Muscle of leg (tissue), 11 donors: Measurements from ENCODE around the gene CD300H. TPM values are rescaled to one million over a fixed set of nuclear protein-coding genes. Genes with fewer than 3 reads are reported as not detected.
A peak's percentile ranks its signal among the peaks of the same experiment; 100 is the strongest.

ENCODE experiments used
- DNase-seq: peaks from one replicate; pipeline ENCODE4 v3.0.0; 2013
- H3K27ac ChIP-seq: one replicate; pipeline ENCODE4 v1.5.1; 2013; ENCODE audit warnings: mild to moderate bottlenecking, low read length, control low read depth
- H3K27me3 ChIP-seq: one replicate; pipeline ENCODE4 v1.6.1; 2013; ENCODE audit warnings: low read length; ENCODE audit not compliant: control insufficient read depth, insufficient read depth
- H3K36me3 ChIP-seq: one replicate; pipeline ENCODE4 v1.6.1; 2013; ENCODE audit warnings: low read length; ENCODE audit not compliant: control insufficient read depth, insufficient read depth
- H3K4me1 ChIP-seq: one replicate; pipeline ENCODE4 v1.6.1; 2013; ENCODE audit warnings: low read length; ENCODE audit not compliant: control insufficient read depth, insufficient read depth
- H3K4me3 ChIP-seq: one replicate; pipeline ENCODE4 v1.5.1; 2013; ENCODE audit warnings: low read length, control low read depth
- H3K9me3 ChIP-seq: replicated peaks from 2 replicates; pipeline ENCODE4 v1.6.1; 2013; ENCODE audit warnings: low read depth, low read length; ENCODE audit not compliant: control insufficient read depth
- WGBS: methylation state at CpG from one replicate; pipeline ENCODE4 v1.1.5; 2013; ENCODE audit warnings: missing lambda C conversion rate; ENCODE audit not compliant: insufficient coverage; 5-methylcytosine and 5-hydroxymethylcytosine counted together
- polyA plus RNA-seq, 8 donors: library from polyadenylated mRNA; unstranded; fragments of 120-200 nt; gene quantifications; one replicate each; pipeline versions ENCODE4 v1.2.1 to v1.2.3, GENCODE V29; 2013; ENCODE audit warnings: inconsistent platforms in 1 of 8, low replicate concordance in 1 of 8; ENCODE audit not compliant: insufficient read length in 8 of 8, insufficient read depth in 1 of 8
- total RNA-seq: library from RNA; stranded (reverse); fragments of 120-200 nt; gene quantifications from one replicate; pipeline ENCODE4 v1.2.4, GENCODE V29; 2013

CD300H gene
- total and polyA plus RNA-seq, 9 donors, result 0.27 to 0.28 TPM; not detected in 7

DNA sequence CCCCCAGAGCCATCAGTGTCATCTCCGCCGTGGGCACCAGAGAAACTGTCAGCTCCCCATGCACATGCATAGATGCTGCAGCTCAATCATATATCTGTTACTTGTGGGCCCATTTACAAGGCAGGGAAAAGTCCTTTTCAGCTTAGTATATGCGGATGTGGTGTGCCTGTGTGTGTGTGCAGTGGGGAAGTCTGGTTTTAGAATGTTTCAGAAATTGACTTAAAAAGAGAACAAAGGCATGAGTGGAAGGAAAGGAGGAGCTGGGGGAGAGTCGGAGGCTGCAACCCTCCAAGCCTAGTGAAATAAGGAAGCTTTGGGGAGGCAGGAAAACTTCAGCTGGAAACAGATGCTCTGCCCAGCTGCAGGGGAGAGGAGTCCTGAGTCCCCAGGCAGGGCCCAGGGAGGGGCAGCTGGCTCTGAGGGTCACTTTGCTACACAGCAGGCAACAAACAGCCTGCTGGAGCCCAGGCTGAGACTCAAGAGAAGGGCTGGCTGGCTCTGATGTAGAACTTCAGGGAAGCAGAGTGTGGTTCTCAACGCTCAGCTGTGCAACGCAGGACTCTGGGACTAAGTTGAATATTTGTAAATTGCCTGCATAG, 35.8 kb upstream of the CD300H start:
- WGBS, result 48% methylated on average over 4 of the region's 6 CpGs
- no peak overlapping the region for H3K27ac ChIP-seq

DNA sequence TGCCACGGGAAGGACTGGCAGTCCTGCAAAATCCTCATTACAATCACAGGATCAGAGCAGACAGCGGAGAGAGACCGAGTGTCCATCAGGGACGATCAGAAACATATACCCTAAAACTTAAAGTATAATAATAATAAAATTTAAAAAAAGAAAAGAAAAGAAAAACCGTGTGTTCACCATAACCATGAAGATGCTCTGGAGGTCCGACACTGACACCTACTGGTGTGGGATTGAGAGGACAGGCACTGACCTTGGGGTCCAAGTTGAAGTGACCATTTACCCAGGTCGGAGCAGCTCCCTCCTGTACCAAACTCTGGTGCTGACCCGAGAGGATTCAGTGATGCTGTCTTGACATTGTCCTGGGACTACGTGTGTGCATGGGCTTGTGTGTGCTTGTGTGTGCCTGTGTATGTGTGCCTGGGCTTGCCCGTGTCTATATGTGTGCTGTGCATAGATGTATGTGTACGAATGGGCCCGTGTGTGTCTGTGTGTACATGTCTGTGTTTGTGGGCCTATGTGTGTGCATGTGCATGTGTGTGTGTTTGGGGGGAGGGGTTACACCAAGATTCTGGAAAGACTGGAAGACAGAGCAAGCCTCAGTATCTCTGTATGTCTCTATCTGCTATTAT, 34.7 kb upstream of the CD300H start:
- peaks cover 10% of the 10 kb centered on the region for H3K27me3 ChIP-seq
- no peak overlapping the region for H3K27ac ChIP-seq
- DNase-seq, result peak; percentile 25
- WGBS, result 48% methylated on average over 6 of the region's 12 CpGs
- H3K9me3 ChIP-seq, result no peaks in the 10 kb centered on the region
- H3K4me3 ChIP-seq, result no peak overlapping the region
- peaks cover 7% of the 10 kb centered on the region for H3K4me1 ChIP-seq
- H3K36me3 ChIP-seq, result no peaks in the 10 kb centered on the region

More for the DNA sequence above, 35.8 kb upstream of the CD300H start:
- Histone ChIP-seq H3K9me3 (no peaks in the 10 kb centered on the region), H3K4me3 (no peak overlapping the region), H3K36me3 (no peaks in the 10 kb centered on the region), H3K27me3 (peaks cover 12% of the 10 kb centered on the region), H3K4me1 (peaks cover 7% of the 10 kb centered on the region)
- DNase-seq, result peak; percentile 66

DNA sequence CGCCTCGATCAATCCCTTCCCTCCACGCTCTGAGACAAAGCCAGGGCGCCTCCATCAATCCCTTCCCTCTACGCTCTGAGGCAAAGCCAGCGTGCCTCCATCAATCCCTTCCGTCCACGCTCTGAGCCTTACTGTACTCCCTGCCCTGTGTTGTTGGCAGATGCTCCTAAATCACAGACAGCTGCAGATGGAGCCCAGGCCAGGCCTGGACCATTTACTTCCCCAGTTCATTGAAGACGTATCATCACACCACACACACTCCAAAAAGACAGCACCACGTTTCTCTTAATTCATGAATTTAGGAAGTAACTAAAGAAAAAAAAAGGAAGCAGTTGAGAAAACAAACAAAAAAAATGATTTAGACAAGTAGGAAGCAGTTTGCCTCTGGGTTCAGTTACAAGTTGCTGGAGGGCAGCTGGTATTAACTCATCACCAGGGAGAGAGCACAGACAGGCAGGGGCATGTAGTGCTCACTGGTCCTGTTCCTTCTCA, 32.2 kb upstream of the CD300H start:
- Histone ChIP-seq H3K27ac (no peak overlapping the region), H3K9me3 (no peaks in the 10 kb centered on the region), H3K36me3 (no peaks in the 10 kb centered on the region), H3K27me3 (peaks cover 7% of the 10 kb centered on the region), H3K4me1 (peaks cover 7% of the 10 kb centered on the region), H3K4me3 (no peak overlapping the region)
- peak; percentile 61 for DNase-seq
- 19% methylated on average over 8 of the region's 10 CpGs for WGBS

- Histone ChIP-seq H3K4me1 (peaks cover 7% of the 10 kb centered on the region), H3K27me3 (peaks cover 7% of the 10 kb centered on the region), H3K27ac (no peak overlapping the region), H3K9me3 (no peaks in the 10 kb centered on the region), H3K36me3 (no peaks in the 10 kb centered on the region), H3K4me3 (no peak overlapping the region)
- DNase-seq, result peak; percentile 48
- WGBS, result 21% methylated on average over 2 of the region's 3 CpGs
Measured at GRCh38 chr17:74599023-74599399, 31.7 kb upstream of the CD300H start.

- Histone ChIP-seq H3K9me3 (no peaks in the 10 kb centered on the region), H3K4me1 (peaks cover 7% of the 10 kb centered on the region), H3K4me3 (no peak overlapping the region), H3K27me3 (peaks cover 7% of the 10 kb centered on the region), H3K36me3 (no peaks in the 10 kb centered on the region), H3K27ac (no peak overlapping the region)
- no peak for DNase-seq
- 65% methylated on average over 2 of the region's 4 CpGs for WGBS
Measured at GRCh38 chr17:74598346-74599022, 31.2 kb upstream of the CD300H start.

DNA sequence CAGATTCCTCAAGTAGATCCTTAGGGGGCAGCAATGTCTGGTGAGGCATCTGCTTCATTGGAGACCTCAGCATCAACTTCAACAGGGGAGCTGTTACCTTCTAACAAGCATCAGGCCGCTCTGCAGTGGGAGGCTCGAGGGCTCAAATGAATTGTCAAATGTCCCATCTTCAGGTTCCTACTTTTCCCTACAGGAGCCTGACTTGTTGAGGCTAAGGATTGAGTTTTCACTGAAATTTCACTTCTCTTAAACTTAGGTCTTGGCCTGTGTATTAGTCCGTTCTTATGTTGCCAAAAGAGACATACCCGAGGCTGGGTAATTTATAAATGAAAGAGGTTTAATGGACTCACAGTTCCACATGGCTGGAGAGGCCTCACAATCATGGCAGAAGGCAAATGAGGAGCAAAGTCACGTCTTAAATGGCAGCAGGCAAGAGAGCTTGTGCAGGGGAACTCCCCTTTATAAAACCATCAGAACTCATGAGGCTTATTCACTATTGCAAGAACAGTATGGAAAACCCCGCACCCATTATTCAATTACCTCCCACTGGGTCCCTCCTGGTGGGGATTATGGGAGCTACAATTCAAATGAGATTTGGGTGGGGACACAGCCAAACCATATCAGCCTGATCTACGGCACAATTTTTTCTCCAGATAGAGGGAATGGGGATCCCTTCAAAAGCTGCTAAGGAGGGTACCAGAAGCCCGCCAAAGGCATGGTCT, 29.9 kb upstream of the CD300H start:
- Histone ChIP-seq H3K9me3 (no peaks in the 10 kb centered on the region), H3K4me3 (no peak overlapping the region), H3K27ac (no peak overlapping the region), H3K4me1 (peaks cover under 1% of the 10 kb centered on the region), H3K36me3 (no peaks in the 10 kb centered on the region), H3K27me3 (peaks cover 7% of the 10 kb centered on the region)
- no peak for DNase-seq
- 80% methylated on average over 1 of the region's 8 CpGs for WGBS

- H3K36me3 ChIP-seq, result no peaks in the 10 kb centered on the region
- H3K27ac ChIP-seq, result no peak overlapping the region
- no peaks in the 10 kb centered on the region for H3K9me3 ChIP-seq
- no peak for DNase-seq
- peaks cover 7% of the 10 kb centered on the region for H3K27me3 ChIP-seq
- no peak overlapping the region for H3K4me3 ChIP-seq
- WGBS, result 60% methylated on average over 2 of the region's 6 CpGs
- H3K4me1 ChIP-seq, result no peaks in the 10 kb centered on the region
Measured at GRCh38 chr17:74595037-74595750, 27.9 kb upstream of the CD300H start.

- Histone ChIP-seq H3K36me3 (no peaks in the 10 kb centered on the region), H3K4me1 (no peaks in the 10 kb centered on the region), H3K27ac (no peak within 1 kb of the TSS), H3K27me3 (peaks cover 4% of the 10 kb centered on the region), H3K4me3 (no peak within 1 kb of the TSS), H3K9me3 (no peaks in the 10 kb centered on the region)
- WGBS, result 67% methylated on average over 9 of the region's 14 CpGs
- no peak for DNase-seq
Measured at GRCh38 chr17:74592087-74592990, 25.0 kb upstream of the CD300H start, which contains the start of gene CD300LD. Gene CD300LD, minus strand, starts transcription at chr17:74592283. Its CDS starts 81 bp downstream, at chr17:74592202.

- Histone ChIP-seq H3K27me3 (peaks cover 4% of the 10 kb centered on the region), H3K36me3 (no peaks in the 10 kb centered on the region), H3K4me3 (no peak overlapping the region), H3K9me3 (no peaks in the 10 kb centered on the region), H3K27ac (no peak overlapping the region), H3K4me1 (no peaks in the 10 kb centered on the region)
- DNase-seq, result no peak
- no CpG with 5 or more reads among the region's 1 CpG for WGBS
Measured at GRCh38 chr17:74591503-74591902, 24.2 kb upstream of the CD300H start.
